ENCODE results near the gene LBH.

Gene LBH

GRCh38 chr2:30230497-30231211 is 680 bp upstream of the LBH start:
- DNase-seq = peak; percentile 65
- peak overlapping the region; percentile 74 for H3K4me3 ChIP-seq (ENCODE audit: low read depth, low read length)
- H3K27me3 ChIP-seq = peaks cover 20% of the 10 kb centered on the region
- TF ChIP-seq CTCF (IDR thresholded peaks at IDR 0.05; ENCODE audit: low read depth, low read length) = peak; percentile 34
- H3K9me3 ChIP-seq = no peaks in the 10 kb centered on the region
- H3K36me3 ChIP-seq = no peaks in the 10 kb centered on the region
- H3K4me1 ChIP-seq = no peaks in the 10 kb centered on the region

GRCh38 chr2:30231996-30232800 is 864 bp downstream of the LBH start:
- Histone ChIP-seq H3K27me3 (peaks cover 20% of the 10 kb centered on the region), H3K9me3 (no peaks in the 10 kb centered on the region), H3K4me3 (ENCODE audit: low read depth, low read length) (peak overlapping the region; percentile 74), H3K36me3 (no peaks in the 10 kb centered on the region), H3K4me1 (no peaks in the 10 kb centered on the region)
- peak; percentile 39 for DNase-seq
- TF ChIP-seq CTCF (IDR thresholded peaks at IDR 0.05; ENCODE audit: low read depth, low read length) = no peak

- H3K9me3 ChIP-seq = no peaks in the 10 kb centered on the region
- no peak for DNase-seq
- no peaks in the 10 kb centered on the region for H3K36me3 ChIP-seq
- H3K27me3 ChIP-seq = peaks cover 20% of the 10 kb centered on the region
- TF ChIP-seq CTCF (IDR thresholded peaks at IDR 0.05; ENCODE audit: low read depth, low read length) = no peak
- H3K4me3 ChIP-seq (ENCODE audit: low read depth, low read length) = peak overlapping the region; percentile 74
- no peaks in the 10 kb centered on the region for H3K4me1 ChIP-seq
These were observed 1.4 kb downstream of the LBH start for GRCh38 chr2:30232801-30233130.

GRCh38 chr2:30233271-30234009 is 2.1 kb downstream of the LBH start:
- H3K4me1 ChIP-seq = no peaks in the 10 kb centered on the region
- no peak for DNase-seq
- H3K9me3 ChIP-seq = no peaks in the 10 kb centered on the region
- peaks cover 20% of the 10 kb centered on the region for H3K27me3 ChIP-seq
- TF ChIP-seq CTCF (IDR thresholded peaks at IDR 0.05; ENCODE audit: low read depth, low read length) = no peak
- no peak overlapping the region for H3K4me3 ChIP-seq (ENCODE audit: low read depth, low read length)
- no peaks in the 10 kb centered on the region for H3K36me3 ChIP-seq

GRCh38 chr2:30234180-30234971 is 3.0 kb downstream of the LBH start:
- Histone ChIP-seq H3K9me3 (no peaks in the 10 kb centered on the region), H3K36me3 (no peaks in the 10 kb centered on the region), H3K27me3 (peaks cover 20% of the 10 kb centered on the region), H3K4me3 (ENCODE audit: low read depth, low read length) (no peak overlapping the region), H3K4me1 (no peaks in the 10 kb centered on the region)
- TF ChIP-seq CTCF (IDR thresholded peaks at IDR 0.05; ENCODE audit: low read depth, low read length) = no peak
- no peak for DNase-seq
